GM12878 (cell line): ENCODE results near the gene SCUBE3. TPM values are rescaled to one million over a fixed set of nuclear protein-coding genes. Genes with fewer than 3 reads are reported as not detected.
A peak's percentile ranks its signal among the peaks of the same experiment; 100 is the strongest.

Experiments used
- CREB1 ChIP-seq: IDR thresholded peaks from 2 replicates; pipeline ENCODE4 v1.6.1; 2012; ENCODE audit warnings: low read depth, mild to moderate bottlenecking, inconsistent platforms
- IRF3 ChIP-seq: fragments of 450-650 bp; IDR thresholded peaks from 2 replicates; pipeline ENCODE4 v1.6.1; 2014; ENCODE audit warnings: mild to moderate bottlenecking
- IRF4 ChIP-seq: IDR thresholded peaks from 2 replicates; pipeline ENCODE4 v1.6.1; 2011; ENCODE audit warnings: low read depth, low read length
- RAD21 ChIP-seq: IDR thresholded peaks from 2 replicates; pipeline ENCODE4 v1.6.1; 2011; ENCODE audit warnings: mild to moderate bottlenecking, low read depth, low read length, moderate library complexity; ENCODE audit not compliant: insufficient read depth
- RCOR1 ChIP-seq: conservative IDR thresholded peaks from 2 replicates; pipeline ENCODE4 v1.6.1; 2012; ENCODE audit warnings: low read depth, low read length, improper control_type of control experiment
- RUNX3 ChIP-seq: IDR thresholded peaks from 2 replicates; pipeline ENCODE4 v1.6.1; 2012; ENCODE audit warnings: low read length, inconsistent platforms
- SMC3 ChIP-seq: IDR thresholded peaks from 2 replicates; pipeline ENCODE4 v1.6.1; 2011; ENCODE audit warnings: low read length, improper control_type of control experiment, borderline replicate concordance
- SREBF2 ChIP-seq: IDR thresholded peaks from 2 replicates; pipeline ENCODE4 v1.6.1; 2012; ENCODE audit warnings: mild to moderate bottlenecking, low read length
- USF2 ChIP-seq: IDR thresholded peaks from 2 replicates; pipeline ENCODE4 v1.6.1; 2011; ENCODE audit warnings: low read depth, low read length, improper control_type of control experiment, borderline replicate concordance
- ZNF274 ChIP-seq: IDR thresholded peaks from one replicate; pipeline ENCODE4 v1.8.0; 2011; ENCODE audit not compliant: insufficient read length, insufficient read depth
- polyA plus RNA-seq, 11 experiments: library from polyadenylated mRNA; depleted of rRNA in 4 of 11; unstranded in 6 of 11; stranded (reverse) in 5 of 11; fragments of >200 nt; fragmentation: Nextera tagmentation in 4 of 11; fragmentation: Illumina TruSeq in 1 of 11; extraction: Ambion mirVana in 4 of 11; extraction: Trizol in 1 of 11; gene quantifications; 1 replicate in 1 of 11; 2 replicates in 10 of 11; pipeline versions ENCODE4 v1.2.1 to v1.2.3, GENCODE V29; 2011 to 2016; ENCODE audit warnings: inconsistent platforms in 2 of 11, missing spikeins in 2 of 11, low read depth in 1 of 11
- total RNA-seq, 4 experiments: library from RNA; depleted of rRNA in 3 of 4; stranded (reverse); fragments of >200 nt in 3 of 4; fragmentation: Illumina TruSeq in 1 of 4; extraction: Trizol in 1 of 4; gene quantifications; 2 replicates each; pipeline versions ENCODE4 v1.2.1 to v1.2.3, GENCODE V29; 2013 to 2021
- TF ChIP-seq, protein P1 (sequence below): IDR thresholded peaks from 2 replicates; pipeline ENCODE4 v1.6.1; 2012; ENCODE audit warnings: low read depth, low read length, improper control_type of control experiment

Gene SCUBE3
- total and polyA plus RNA-seq, 10 of the 15 experiments (the other 5 are each of a cell fraction or from before 2014, with no cell fraction given) = under 0.01 to 0.20 (median 0.07) TPM; not detected in 4

GRCh38 chr6:35294308-35294945 lies 80.7 kb downstream of the SCUBE3 start (continued):
- TF ChIP-seq, protein P1, sequence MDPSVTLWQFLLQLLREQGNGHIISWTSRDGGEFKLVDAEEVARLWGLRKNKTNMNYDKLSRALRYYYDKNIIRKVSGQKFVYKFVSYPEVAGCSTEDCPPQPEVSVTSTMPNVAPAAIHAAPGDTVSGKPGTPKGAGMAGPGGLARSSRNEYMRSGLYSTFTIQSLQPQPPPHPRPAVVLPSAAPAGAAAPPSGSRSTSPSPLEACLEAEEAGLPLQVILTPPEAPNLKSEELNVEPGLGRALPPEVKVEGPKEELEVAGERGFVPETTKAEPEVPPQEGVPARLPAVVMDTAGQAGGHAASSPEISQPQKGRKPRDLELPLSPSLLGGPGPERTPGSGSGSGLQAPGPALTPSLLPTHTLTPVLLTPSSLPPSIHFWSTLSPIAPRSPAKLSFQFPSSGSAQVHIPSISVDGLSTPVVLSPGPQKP = no peak
- TF ChIP-seq SMC3 (peak; percentile 44; the same call in 1 of the 2 replicates), CREB1 (peak; percentile 61; the same call in 1 of the 2 replicates), SREBF2 (no peak), RUNX3 (no peak), RCOR1 (no peak), ZNF274 (no peak), RAD21 (peak; percentile 65), IRF3 (no peak), IRF4 (no peak), USF2 (no peak)
